Stimulated activated CD8-positive, alpha-beta memory T cell treated with anti-CD3 and anti-CD28 coated beads, Interleukin-4, amount 100 ng/mL, for 48 hours (primary cell): ENCODE measurements around the gene IPO11.
"Not testable (repeated sequence)": the region's sequence is repeated elsewhere in the genome, so short reads cannot be mapped to it uniquely, and the experiment has no call there.

Experiments
- DNase-seq: peaks from one replicate; pipeline ENCODE4 v3.0.0-alpha.2; 2020

IPO11 gene

GRCh38 chr5:62607615-62608014, 195.1 kb downstream of the IPO11 start:
- DNase-seq = no peak

GRCh38 chr5:62608529-62609511, 196.3 kb downstream of the IPO11 start:
- no peak for DNase-seq

GRCh38 chr5:62614355-62614754, 201.8 kb downstream of the IPO11 start:
- DNase-seq = no peak

DNA sequence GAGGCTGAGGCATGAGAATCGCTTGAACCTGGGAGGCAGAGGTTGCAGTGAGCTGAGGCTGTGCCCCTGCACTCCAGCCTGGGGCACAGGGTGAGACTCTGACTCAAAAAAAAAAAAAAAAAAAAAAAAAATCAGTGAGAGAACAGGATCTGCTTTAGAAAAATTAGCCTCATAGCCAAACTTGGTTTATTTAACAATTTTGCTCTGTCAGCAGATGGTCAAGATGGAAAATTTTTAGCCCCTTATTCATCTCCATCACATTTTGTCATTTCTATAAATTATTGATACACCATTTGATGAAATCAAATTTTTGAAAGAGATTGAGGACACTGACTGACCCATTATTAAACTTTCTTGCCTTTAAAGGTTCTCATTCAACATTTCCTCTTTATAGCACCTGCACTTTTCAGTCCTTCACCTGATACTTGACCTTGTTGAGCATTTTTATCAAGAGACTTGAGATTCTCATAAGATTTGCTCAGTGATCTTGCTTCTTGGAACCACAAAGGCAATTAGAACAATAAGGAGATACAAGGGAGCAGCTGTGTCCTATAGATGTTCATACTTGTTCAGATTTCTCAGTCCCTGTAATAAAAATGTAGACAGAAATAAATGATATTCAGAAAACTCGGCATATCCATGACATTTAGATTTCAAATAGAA, 204.2 kb downstream of the IPO11 start:
- no peak for DNase-seq

- no peak for DNase-seq
Measured at GRCh38 chr5:62617943-62618342, 205.4 kb downstream of the IPO11 start.

GRCh38 chr5:62620761-62621160, 208.2 kb downstream of the IPO11 start:
- no peak for DNase-seq

GRCh38 chr5:62621280-62621679, 208.7 kb downstream of the IPO11 start:
- no peak for DNase-seq

DNA sequence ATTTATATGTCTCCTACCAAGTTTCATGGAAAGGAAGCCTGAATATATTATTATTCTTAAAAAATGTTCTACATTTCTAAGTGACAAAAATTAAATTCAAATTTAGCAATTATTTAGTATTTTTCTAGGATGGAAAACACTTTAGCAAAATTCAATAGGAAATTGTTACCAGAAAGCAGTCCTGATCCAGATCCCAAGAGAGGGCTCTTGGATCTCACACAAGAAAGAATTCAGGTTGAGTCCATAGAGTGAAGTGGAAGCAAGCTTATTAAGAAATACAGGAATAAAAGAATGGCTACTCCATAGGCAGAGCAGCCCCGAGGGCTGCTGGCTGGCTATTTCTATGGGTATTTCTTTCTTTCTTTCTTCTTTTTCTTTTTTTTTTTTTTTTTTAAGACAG, 210.7 kb downstream of the IPO11 start:
- DNase-seq = no peak

- not testable (repeated sequence) for DNase-seq
Measured at GRCh38 chr5:62624436-62624835, 211.9 kb downstream of the IPO11 start.

DNA sequence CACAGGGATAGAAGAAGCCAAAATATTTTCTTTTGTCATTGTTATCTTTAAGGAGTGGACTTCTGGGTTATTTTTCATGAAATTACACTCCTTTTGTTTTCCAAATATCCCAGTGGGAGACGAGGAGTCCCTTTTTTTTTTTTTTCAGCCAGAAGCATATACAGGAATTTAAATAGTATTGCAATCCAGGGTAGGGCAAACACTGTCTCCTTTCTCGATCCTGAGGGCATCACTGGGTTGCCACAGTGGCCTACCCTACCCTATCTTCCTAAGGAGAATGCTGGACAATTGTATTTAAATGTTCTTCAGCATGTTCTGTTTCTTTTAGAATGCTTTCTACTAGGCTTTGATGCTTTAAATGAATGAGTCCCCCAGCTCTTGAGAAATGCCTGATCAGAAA, 214.0 kb downstream of the IPO11 start:
- no peak for DNase-seq

DNA sequence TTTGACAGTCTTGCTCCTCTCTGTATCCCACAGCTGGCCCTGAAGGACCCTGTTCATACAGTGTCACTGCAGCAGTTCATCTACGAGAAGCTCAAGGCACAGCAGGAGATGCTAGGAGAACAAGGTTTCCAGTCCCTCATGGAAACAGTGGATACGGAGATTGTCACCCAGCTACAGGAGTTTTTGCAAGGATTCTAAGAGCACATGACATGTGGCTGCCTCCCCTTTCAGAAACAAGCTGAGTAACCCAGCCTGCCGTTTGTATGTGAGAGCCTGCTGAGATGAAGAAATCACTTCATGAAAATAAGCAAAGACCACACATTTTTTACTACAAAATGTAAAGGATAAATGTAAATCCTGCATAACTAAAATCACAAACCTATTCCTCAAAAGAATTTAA, 214.6 kb downstream of the IPO11 start:
- DNase-seq = no peak

DNA sequence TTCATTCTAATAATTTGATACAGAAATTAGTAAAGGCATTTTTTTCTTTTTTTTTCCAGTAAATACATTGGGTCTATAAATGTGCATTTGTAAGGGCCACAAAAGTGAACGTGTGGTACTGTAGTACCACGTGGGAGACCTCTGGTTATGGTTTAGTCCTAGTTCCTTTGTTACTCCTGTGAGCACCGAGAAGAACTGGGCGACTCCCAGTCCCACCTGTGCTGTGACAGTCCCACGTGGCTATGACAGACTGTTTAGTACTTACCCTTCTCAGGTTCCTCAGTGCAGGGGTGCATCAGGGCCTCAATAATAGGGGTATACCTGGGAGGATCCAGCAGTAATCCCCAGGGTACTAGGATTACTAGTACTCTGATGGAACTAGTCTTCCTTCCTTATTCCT, 215.3 kb downstream of the IPO11 start:
- DNase-seq = no peak

GRCh38 chr5:62631909-62632580, 219.5 kb downstream of the IPO11 start:
- DNase-seq = no peak

DNA sequence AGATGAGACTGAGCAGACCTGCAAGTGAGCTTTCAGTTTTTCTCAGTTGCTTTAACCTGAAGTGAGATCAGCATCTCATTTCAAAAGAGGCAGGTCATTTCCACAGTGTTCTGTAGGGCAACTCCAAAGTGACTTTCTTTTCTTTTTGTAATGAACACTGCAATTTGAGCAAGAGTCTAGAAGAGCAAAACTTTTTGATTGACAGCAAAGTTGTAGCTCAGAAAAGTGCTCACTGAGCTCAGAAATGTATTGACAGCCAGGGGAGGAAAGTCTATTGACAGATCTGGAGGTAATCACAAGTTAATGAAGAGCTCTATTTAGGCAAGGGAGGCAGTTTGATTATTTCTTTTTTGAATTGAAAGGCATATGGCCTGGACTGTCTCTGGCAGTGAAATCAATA, 220.7 kb downstream of the IPO11 start:
- DNase-seq = no peak

- DNase-seq = no peak
Measured at GRCh38 chr5:62640446-62640845, 227.9 kb downstream of the IPO11 start.

DNA sequence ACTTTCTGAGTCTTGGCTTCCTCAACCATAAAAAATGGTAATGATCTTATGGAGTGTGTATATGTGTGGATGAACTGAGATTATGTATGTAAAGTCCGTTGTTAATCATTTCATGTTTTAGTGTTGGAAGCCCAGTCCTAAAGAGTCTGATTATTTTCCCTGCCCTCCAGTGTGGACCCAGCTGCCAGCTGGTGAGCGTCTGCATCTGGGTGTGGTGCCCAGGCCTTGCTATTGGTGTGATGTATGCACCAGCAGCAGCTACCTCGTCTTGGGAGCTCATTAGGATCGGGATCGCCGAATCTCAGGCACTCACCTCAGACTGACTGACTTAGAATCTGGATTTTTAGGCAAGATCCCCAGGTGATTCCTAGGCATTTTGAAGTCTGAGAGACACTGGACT, 229.9 kb downstream of the IPO11 start:
- no peak for DNase-seq

GRCh38 chr5:62643556-62644451, 231.2 kb downstream of the IPO11 start:
- DNase-seq = no peak

GRCh38 chr5:62645223-62645622, 232.7 kb downstream of the IPO11 start:
- no peak for DNase-seq

- no peak for DNase-seq
Measured at GRCh38 chr5:62647241-62647640, 234.7 kb downstream of the IPO11 start.

DNA sequence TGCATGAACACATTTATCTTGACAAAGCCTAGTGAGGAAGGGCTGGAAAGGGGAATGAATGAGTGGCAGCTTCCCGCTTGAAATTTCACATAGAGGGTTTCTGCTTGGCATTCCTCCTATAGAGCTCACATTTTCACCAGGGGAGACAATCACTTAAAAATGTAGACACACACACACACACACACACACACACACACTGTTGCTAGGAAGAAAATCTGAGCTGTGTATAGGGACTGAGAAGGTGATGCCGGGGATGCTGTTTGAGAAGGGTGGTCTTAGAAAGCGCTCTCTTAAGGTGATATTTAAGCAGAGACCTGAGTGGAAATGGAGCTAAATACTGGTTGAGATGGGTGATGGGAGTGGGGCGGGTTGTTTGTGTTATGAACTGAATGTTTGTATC, 236.5 kb downstream of the IPO11 start:
- DNase-seq = no peak

DNA sequence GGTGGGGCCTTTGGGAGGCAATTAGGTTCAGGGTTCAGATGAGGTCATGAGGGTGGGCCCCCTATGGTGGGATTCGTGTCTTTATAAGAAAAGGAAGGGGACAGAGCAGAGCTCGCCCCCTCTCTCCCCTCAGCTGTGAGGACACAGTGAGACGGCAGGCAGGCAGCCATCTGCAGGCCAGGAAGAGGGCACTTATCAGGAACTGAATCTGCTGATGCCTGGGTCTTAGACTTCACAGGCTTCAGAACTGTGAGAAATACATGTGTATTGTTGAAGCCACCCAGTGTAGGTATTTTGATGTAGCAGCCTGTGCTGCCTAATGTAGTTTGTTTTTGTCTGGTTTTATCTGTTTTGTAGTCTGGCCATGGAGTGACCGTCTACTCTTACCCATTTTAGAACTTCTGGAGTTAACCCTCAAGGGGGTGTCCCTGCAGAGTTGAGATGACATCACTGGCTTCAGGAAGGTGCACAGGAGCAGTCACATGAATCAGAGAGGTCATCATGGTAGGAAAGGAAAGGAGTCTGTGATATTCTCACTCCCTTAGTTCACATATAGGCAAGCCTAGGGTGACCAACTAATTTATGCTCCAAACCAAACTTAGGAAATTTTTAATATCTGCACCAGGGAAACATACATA, 237.0 kb downstream of the IPO11 start:
- no peak for DNase-seq

- DNase-seq = no peak
Measured at GRCh38 chr5:62650197-62650596, 237.6 kb downstream of the IPO11 start.
